ENCODE data around the gene PUDP. TPM values are rescaled to one million over a fixed set of nuclear protein-coding genes. Genes with fewer than 3 reads are reported as not detected.
A peak's percentile ranks its signal among the peaks of the same experiment; 100 is the strongest.

PUDP gene
- total RNA-seq, 4 donors from 2014 or later: 11.9 to 29.2 (median 14.1) TPM

DNA sequence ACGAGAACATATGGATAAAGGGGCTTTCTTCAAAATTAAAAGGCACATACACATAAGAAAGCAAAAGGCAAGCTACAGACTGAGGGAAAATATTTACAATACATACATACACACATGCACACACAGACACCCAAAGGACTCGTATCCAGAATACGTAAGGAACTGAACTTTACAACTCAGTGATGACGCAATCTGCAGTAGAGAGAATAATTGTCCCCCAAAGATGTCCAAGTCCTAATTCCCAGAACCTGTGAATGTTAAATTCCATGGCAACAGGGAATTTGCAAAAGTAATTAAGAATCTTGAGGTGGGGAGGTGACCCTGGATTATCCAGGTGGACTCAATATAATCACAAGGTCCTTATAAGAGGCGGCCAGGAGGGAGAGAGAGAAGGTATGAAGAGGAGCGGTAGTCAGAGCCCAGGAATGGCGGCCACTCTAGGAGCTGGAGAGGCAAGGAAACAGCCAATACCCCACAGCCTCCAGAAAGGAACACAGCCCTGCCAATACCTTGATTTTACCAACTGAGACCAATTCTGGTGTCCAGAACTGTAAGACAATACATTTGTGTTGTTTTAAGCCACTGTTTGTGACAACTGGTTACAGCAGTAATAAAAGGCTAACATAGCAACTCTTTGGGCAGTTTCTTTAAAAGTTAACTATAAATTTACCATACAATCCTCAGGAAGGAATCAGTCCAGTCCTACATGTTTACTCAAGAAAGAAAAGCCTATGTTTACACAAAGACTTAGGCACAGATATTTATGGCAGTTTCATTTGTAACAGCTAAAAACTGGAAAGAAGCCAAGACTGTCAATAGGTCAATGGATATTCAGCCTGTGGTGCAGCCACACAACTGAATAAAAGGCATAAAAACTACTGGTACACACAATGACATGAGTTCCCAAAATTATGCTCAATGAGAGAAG is 27.7 kb downstream of the PUDP start:
- TF ChIP-seq EP300 (IDR thresholded peaks at IDR 0.05): no peak
- no peak for TF ChIP-seq POLR2A (IDR thresholded peaks at IDR 0.05)
- TF ChIP-seq, protein P1, sequence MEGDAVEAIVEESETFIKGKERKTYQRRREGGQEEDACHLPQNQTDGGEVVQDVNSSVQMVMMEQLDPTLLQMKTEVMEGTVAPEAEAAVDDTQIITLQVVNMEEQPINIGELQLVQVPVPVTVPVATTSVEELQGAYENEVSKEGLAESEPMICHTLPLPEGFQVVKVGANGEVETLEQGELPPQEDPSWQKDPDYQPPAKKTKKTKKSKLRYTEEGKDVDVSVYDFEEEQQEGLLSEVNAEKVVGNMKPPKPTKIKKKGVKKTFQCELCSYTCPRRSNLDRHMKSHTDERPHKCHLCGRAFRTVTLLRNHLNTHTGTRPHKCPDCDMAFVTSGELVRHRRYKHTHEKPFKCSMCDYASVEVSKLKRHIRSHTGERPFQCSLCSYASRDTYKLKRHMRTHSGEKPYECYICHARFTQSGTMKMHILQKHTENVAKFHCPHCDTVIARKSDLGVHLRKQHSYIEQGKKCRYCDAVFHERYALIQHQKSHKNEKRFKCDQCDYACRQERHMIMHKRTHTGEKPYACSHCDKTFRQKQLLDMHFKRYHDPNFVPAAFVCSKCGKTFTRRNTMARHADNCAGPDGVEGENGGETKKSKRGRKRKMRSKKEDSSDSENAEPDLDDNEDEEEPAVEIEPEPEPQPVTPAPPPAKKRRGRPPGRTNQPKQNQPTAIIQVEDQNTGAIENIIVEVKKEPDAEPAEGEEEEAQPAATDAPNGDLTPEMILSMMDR (IDR thresholded peaks at IDR 0.05): no peak
- no peaks in the 10 kb centered on the region for H3K36me3 ChIP-seq
- 84 to 86% methylated on average over 7 of the region's 7 CpGs for WGBS, 2 donors
- peaks cover 0 to 4% (median 0%) of the 10 kb centered on the region in 4 donors for H3K9me3 ChIP-seq
- H3K27me3 ChIP-seq: no peaks in the 10 kb centered on the region
- H3K4me3 ChIP-seq: no peak overlapping the region
- H3K4me1 ChIP-seq: peaks cover 0 to 5% (median 0%) of the 10 kb centered on the region in 4 donors
- no peak for DNase-seq (ENCODE audit: low spot score in 2 of 2)
- H3K27ac ChIP-seq: peak overlapping the region in 1 of 4 donors; percentile 29

DNA sequence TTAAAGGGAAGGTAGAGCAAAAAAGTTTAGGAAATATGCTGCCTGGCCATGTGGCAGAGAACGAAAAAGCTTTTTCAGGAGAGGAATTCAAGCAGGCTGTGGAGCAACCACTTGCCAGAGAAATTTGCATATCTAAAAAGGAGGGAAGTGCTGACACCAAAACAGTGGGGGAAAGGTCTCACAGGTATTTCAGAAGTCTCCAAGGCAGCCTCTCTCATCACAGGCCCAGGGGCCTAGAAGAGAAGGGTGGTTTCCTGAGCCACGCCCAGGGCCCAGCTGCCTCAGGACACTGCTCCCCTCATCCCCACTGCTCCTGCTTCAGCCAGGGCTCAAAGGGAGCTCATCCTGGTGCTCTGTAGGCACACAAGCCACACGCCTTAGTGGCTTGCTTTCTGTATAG is 30.4 kb downstream of the PUDP start:
- peaks cover 0 to 5% (median 0%) of the 10 kb centered on the region in 4 donors for H3K4me1 ChIP-seq
- H3K9me3 ChIP-seq: peaks cover 0 to 4% (median 0%) of the 10 kb centered on the region in 4 donors
- no peaks in the 10 kb centered on the region for H3K27me3 ChIP-seq
- DNase-seq (ENCODE audit: low spot score in 2 of 2): no peak
- H3K36me3 ChIP-seq: peaks cover 0 to 4% (median 0%) of the 10 kb centered on the region in 3 donors
- no peak overlapping the region for H3K27ac ChIP-seq
- no peak overlapping the region for H3K4me3 ChIP-seq
- 94 to 98% methylated on average over 3 of the region's 3 CpGs for WGBS, 2 donors
- TF ChIP-seq, protein P1 (IDR thresholded peaks at IDR 0.05): no peak
- TF ChIP-seq EP300 (IDR thresholded peaks at IDR 0.05) (no peak), POLR2A (IDR thresholded peaks at IDR 0.05) (no peak)

DNA sequence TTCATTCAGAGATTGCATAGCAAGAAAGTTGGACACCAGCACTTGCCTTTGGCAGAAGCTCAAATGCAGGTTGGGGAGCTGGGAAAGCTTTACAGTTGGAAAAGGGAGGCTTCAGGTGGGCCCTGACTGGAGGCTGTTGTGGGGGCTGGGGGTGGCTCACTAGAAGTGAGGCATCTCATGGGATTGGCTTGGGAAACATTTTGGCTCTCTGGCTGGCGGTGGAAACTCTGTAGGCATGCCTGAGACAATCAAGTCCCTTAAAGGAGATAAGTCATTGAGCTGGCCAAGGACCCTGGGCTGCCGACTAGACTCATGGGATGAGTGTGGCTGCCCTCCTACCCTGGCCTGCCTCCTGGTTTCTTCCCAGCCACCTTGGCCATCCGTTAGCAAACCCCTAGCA is 31.9 kb downstream of the PUDP start:
- Histone ChIP-seq H3K4me3 (no peak overlapping the region), H3K27ac (no peak overlapping the region), H3K4me1 (peaks cover 0 to 5% (median under 1%) of the 10 kb centered on the region in 4 donors), H3K36me3 (peaks cover 0 to 4% (median 0%) of the 10 kb centered on the region in 3 donors), H3K9me3 (peaks cover 0 to 4% (median 0%) of the 10 kb centered on the region in 4 donors), H3K27me3 (no peaks in the 10 kb centered on the region)
- 94 to 100% methylated on average over 1 to 3 of the region's 3 CpGs for WGBS, 2 donors
- TF ChIP-seq, protein P1 (IDR thresholded peaks at IDR 0.05): no peak
- TF ChIP-seq POLR2A (IDR thresholded peaks at IDR 0.05): no peak
- no peak for TF ChIP-seq EP300 (IDR thresholded peaks at IDR 0.05)
- no peak for DNase-seq (ENCODE audit: low spot score in 2 of 2)

DNA sequence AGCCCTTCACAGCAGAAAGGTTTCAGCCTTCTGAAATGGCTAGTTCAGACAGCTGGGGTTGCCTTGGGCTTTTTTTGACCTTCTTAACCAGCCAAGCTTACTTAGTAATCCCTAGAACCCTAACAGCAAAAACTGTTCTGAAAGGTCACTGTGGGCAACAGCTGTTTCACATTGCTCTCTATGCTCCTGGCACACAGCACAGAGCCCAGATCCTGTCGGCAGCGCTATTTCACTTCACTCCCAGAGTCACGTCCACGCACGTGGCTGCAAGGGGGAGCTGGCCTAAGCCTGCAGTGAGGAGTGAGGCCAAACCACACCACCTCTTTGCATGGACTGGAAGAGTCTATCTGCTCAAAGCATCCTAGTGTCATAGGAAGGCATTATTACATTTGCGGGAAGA is 32.4 kb downstream of the PUDP start:
- peaks cover 0 to 4% (median 0%) of the 10 kb centered on the region in 4 donors for H3K9me3 ChIP-seq
- H3K36me3 ChIP-seq: peaks cover 0 to 4% (median 0%) of the 10 kb centered on the region in 3 donors
- H3K4me3 ChIP-seq: no peak overlapping the region
- TF ChIP-seq, protein P1 (IDR thresholded peaks at IDR 0.05): no peak
- no peak for TF ChIP-seq EP300 (IDR thresholded peaks at IDR 0.05)
- no peak for TF ChIP-seq POLR2A (IDR thresholded peaks at IDR 0.05)
- peaks cover 0 to 5% (median 2%) of the 10 kb centered on the region in 4 donors for H3K4me1 ChIP-seq
- H3K27ac ChIP-seq: no peak overlapping the region
- WGBS, 2 donors: 56 to 62% methylated on average over 4 to 6 of the region's 6 CpGs
- no peak for DNase-seq (ENCODE audit: low spot score in 2 of 2)
- H3K27me3 ChIP-seq: no peaks in the 10 kb centered on the region

DNA sequence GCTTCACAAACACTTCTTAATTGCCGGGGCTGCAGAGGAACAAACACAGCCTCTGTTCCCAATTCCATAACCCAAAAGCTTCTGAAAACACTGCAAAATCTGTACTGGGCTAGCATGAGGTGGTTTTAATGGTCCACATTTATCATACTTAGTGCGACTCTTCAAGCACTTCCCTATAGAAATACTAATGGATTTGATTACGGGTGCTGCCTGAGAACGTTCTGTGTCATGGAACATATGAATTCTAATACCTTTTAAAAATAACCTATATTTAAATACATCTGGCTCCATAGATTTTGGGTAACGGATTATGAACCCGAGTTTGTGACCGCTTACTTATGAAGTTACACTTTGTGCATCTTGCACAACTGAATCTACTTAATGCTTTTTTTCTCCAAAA is 35.9 kb downstream of the PUDP start:
- H3K27ac ChIP-seq: no peak overlapping the region
- no peak for DNase-seq (ENCODE audit: low spot score in 2 of 2)
- 95 to 98% methylated on average over 7 of the region's 7 CpGs for WGBS, 2 donors
- H3K9me3 ChIP-seq: no peaks in the 10 kb centered on the region
- no peak overlapping the region for H3K4me3 ChIP-seq
- TF ChIP-seq, protein P1 (IDR thresholded peaks at IDR 0.05): no peak
- TF ChIP-seq POLR2A (IDR thresholded peaks at IDR 0.05) (no peak), EP300 (IDR thresholded peaks at IDR 0.05) (no peak)
- H3K27me3 ChIP-seq: no peaks in the 10 kb centered on the region
- peaks cover 0 to 4% (median 0%) of the 10 kb centered on the region in 3 donors for H3K36me3 ChIP-seq
- H3K4me1 ChIP-seq: peaks cover 0 to 17% (median 4%) of the 10 kb centered on the region in 4 donors
